HG03064 (cell line): ENCODE results near the gene SPDYE2B.
"Not testable (repeated sequence)": the region's sequence is repeated elsewhere in the genome, so short reads cannot be mapped to it uniquely, and the experiment has no call there.

ENCODE experiments used
- ATAC-seq: cut with Tn5 transposase; IDR thresholded peaks from one replicate; pipeline ENCODE4 v1.9.1; 2021; ENCODE audit warnings: low read depth; ENCODE audit not compliant: unreplicated experiment

The SPDYE2B gene

DNA sequence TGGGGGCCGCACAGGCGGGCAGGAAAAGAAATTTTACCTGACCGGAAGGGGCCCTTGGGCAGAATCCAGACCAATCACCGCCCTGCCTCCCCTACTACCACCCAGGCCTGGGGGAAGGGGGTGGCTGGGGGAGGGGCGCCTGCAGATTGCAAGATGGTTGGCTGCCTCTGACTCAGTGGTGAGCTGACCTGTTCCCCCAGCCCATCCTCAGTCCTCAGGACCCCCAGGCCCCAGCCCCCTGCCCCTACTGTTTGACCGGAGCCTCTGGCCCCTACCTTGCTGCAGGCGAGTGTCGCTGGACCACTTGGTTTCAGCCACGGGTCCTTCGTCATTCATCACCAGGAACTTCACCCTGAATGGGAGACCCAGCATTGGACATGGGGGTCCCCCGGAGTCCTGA, 11.3 kb upstream of the SPDYE2B start:
- ATAC-seq, result not testable (repeated sequence)

DNA sequence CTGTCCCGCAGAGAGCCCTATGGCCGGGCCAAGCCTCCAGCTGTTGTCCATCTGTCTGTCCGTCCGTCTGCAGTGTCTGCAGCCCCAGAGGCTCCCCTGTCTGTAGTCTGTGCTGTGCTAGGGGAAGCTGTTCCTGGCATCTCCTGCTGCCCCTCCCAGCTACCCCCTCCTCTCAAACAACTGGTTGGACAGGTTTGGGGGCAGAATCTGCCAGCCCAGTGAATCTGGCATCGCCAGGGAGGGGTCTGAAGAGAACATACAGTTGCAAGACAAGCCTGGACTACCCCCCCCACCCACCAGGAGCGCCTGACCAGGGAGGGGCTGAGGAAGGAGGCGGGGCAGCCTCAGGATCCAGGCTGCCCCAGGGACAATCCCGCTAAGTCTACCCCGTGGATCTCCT, 7.4 kb upstream of the SPDYE2B start, which contains the start of gene UPK3BL1:
UPK3BL1 (minus strand) TSS at position 101 of the 400 bp plus-strand sequence; CDS start at position 51, 50 bp downstream.
- ATAC-seq, result not testable (repeated sequence)

DNA sequence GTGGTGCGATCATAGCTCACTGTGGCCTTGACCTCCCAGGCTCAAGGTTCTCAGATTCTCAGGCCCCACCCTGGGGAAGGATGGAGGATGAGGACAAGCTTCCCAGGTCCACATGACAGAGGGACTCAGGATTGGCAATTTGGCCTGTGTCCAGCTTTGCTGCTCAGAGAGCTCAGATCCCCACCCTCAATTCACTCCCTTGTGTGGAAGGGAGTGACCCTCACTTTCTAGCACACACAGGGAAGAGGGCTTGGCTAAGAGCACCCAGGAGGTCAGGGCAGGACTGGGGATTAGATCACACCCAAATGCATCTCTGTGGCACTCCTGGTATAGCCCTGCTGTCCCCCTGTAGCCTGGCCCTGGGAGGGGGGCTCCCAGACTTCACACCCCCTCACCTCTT, 6.7 kb upstream of the SPDYE2B start:
- ATAC-seq, result not testable (repeated sequence)

DNA sequence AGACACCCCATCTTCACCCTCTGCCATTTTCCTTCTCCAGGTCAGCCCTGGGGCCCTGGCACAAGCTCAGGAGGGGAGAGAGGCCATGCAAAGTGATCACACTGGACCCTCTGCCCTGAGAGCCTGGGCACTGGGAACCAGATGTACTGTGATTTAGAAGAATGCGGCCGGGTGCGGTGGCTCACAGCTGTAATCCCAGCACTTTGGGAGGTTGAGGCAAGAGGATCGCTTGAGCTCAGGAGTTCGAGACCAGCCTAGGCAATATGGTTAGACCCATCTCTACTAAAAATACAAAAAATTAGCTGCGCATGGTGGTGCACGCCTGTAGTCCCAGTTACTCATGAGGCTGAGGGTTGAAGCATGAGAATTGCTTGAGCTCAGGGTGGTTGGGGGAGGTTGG, 2.3 kb upstream of the SPDYE2B start:
- ATAC-seq, result not testable (repeated sequence)

DNA sequence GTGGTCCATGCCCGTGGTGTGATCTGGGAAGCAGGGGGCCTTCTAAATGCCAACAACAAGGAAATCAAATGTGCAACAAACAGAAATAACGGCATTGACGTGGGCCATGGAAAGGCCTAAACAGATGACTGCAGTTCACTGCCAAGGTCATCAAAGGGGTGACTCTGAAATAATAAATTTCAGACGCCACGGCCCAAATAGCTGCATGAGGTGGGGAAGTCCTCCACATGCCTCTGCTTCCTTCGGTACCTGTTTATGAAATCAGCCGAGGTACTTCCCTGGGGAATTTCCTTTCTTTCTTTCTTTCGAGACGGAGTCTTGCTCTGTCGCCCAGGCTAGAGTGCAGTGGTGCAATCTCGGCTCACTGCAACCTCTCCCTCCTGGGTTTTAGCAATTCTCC, 14.6 kb downstream of the SPDYE2B start:
- not testable (repeated sequence) for ATAC-seq

DNA sequence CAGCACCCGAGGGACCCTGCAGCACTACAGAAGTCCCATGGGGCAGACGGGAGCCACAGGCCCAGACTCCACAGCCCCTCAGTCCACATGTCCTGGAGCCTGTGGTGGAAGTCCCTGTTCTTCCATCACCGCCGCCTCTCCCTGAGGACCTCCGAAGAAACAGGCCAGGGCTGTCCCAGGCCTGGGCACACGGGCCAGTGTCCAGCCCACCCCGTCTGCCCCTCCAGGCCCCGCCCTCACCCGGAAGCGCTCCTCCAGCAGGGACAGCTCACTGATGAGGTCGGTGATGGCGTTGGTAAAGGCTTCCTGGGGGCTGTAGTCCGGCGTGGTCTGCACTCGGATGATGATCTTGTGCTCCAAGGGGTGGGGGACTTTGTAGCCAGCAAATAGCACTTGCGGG, 16.7 kb downstream of the SPDYE2B start:
- not testable (repeated sequence) for ATAC-seq

DNA sequence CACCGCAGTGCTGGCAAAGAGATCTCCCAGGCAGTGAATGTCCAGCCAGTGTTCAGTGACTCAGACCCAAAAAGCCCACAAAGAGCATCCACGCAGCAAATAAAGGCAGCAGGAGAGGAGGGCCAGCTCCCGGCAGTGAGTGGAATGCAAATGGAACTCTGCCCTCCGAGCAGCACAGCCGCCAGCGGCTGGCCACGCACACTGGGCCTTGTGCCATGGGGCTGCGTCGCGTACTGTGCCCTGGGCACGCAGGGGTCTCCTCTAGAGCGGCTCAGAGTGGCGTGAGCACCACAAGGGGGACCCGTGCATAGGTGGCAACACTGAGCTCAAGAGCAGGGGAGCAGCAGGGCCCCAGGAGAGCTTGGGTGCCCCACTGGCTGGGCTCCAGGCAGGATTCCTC, 17.4 kb downstream of the SPDYE2B start:
- ATAC-seq, result not testable (repeated sequence)

DNA sequence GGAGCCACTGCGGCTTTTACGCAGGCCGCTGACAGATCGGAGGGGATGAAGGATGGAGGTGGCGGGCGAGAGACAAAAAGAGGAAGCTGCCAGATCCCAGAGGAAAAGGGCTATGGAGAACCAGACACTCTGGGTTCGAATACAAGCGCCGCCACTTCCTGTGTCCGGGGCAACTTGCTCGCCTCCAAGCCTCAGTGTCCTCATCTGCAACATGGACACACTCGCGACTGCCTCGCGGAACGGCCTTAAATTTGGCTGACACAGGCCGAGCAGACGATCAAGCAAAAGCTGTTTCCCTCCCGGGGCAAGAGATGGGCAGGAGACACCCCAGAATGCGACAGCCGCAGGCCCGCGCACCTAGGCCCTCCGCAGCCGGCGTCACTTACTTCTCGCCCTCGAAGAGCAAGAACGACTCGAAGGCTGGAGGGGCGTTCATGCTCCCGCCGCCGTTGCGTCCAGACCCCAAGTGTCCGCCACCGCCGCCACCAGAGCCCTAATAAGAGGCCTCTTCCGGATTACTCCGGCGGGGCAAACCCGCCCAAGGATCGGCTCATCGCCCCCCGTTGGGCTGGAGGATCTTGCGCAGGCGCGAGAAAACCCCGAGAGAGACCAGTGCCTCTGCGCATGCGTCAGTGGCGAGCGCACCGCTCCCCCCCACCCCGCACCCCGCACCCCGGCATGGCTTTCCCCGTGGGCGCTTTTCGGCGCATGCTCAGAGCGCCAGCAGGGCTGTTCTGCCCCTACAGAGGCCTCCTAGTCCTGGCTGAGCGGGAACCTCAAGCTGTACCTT, 21.2 kb downstream of the SPDYE2B start, which contains the start of gene POLR2J2:
POLR2J2 (minus strand) TSS at position 498 of the 790 bp plus-strand sequence; CDS start at position 436, 62 bp downstream.
- ATAC-seq, result peak; percentile 51

DNA sequence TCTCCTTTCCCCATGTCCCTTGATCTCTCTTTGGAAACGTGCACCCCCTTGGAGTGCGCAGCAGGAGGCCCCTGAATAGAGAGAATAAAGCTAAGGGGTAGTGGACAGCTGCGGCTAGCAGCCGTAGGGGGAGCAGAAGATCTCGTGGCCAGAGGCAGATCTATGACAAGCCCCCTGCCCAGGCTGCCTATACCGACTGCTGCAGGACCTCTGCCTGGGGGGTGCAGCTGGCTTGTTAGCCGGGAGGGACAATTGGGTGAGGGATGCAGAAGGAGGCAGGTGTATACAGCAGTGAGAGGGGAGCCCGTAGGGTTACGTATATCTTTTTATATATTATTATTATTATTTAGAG, 21.8 kb downstream of the SPDYE2B start:
- ATAC-seq, result peak; percentile 21

DNA sequence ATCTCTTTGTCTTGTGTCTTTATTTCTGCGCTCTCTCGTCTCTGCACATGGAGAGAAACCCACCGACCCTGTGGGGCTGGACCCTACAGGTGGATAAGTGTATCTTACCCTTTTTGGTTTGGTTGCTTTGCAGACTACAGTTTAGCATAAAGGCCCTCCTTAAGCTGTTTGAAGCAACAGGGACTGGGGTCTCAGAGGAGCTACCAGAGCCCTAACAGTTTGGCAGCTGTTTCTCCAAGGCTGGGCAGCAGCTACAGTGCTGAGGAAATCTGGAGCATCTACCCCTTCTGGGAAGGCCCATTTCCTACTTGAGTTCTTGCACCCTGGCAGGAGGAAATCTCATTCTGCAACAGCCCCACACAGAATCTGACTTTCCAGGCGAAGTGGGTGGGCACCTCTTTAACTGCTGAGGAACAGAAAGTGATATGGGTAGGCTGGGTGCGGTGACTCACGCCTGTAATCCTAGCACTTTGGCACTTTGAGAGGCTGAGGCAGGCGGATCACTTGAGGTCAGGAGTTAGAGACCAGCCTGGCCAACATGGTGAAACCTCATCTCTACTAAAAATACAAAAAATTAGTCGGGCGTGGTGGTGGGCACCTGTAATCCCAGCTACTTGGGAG, 23.4 kb downstream of the SPDYE2B start:
- not testable (repeated sequence) for ATAC-seq

DNA sequence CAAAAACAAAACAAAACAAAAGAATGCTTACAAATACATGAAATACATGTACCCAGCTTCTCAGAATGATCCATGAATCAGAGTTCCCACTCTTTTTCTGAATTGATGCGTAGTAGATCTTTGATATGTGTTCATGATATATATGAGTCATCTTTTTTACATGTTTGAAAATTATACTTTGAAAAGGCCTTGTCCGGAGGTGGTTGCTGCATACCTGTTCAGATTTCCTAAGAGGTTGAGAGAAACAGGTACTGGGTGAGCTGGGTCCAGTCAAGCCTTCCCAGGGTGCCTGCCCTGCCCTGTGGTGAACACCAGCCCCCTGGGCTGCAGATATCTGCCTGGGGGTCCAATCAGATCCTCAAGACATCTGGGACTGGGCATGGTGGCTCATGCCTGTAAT, 25.4 kb downstream of the SPDYE2B start:
- ATAC-seq, result not testable (repeated sequence)

DNA sequence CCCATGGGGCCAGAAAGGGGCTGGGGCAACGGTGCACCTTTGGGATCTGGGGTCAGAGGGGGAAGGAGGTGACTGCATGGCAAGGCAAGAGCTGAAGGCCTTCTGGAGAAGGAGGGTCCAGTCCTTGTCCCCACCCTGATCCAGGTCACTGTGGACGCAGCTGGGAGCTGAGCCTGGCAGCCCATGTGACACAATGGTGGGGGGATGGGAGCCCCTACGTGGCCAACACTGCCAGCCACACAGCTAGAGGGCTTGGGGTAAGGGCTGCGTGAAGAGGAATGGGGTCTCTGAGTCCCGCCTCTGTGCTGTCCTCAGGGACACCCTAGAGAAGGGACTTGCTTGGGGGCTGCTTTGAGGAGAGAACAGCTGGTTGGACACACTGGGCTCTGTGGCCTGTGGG, 30.7 kb downstream of the SPDYE2B start:
- ATAC-seq, result not testable (repeated sequence)

DNA sequence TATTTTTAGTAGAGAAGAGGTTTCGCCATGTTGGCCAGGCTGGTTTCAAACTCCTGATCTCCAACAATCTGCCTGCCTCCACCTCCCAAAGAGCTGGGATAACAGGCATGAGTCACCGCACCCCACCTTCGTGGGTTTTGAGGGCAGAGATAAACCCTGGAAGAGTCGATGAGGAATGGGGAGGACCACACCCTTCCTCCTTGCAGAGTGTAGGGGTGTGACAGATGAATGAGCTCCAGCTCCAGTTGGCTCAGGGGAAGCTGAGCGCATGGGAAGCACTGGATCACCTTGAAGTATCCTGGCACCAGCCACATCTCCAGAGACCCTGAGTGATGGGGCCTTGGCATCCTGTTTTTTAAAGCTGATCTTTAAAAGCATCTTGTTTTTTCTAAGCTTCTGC, 32.4 kb downstream of the SPDYE2B start:
- not testable (repeated sequence) for ATAC-seq

DNA sequence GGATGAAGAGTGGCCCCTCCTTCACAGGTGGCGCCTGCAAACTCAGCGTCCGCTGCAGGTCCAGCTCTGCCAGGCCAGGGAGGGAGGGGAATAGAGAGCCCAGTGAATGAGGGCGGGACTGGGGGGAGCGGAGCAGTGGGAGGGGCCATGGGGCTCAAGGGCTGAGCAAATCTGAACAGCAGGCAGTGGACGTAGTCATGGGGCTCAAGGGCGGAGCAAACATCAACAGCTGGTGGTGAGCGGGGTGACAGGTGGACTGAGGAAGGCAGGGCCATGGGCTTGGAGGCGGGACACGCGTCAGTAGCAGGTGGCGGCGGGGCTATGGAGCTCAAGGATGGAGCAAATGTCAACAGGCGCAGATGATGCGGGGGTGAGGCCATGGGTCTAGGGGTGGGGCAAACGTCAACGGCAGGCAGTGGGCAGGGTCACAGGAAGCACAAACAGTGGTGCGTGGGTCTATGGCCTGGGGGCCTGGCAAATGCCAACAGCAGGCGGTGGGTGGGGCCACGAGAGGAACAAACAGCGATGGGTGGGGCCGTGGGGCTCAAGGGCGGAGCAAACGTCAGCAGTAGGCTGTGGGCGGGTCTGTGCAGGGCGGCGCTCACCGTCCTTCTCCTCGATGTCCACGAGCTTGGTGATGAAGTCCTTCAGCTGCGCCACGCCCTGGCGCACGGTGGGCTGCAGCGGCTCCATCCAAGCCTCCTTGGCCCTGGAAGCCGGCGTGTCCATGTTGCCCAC, 38.3 kb downstream of the SPDYE2B start:
- ATAC-seq, result peak; percentile 70

DNA sequence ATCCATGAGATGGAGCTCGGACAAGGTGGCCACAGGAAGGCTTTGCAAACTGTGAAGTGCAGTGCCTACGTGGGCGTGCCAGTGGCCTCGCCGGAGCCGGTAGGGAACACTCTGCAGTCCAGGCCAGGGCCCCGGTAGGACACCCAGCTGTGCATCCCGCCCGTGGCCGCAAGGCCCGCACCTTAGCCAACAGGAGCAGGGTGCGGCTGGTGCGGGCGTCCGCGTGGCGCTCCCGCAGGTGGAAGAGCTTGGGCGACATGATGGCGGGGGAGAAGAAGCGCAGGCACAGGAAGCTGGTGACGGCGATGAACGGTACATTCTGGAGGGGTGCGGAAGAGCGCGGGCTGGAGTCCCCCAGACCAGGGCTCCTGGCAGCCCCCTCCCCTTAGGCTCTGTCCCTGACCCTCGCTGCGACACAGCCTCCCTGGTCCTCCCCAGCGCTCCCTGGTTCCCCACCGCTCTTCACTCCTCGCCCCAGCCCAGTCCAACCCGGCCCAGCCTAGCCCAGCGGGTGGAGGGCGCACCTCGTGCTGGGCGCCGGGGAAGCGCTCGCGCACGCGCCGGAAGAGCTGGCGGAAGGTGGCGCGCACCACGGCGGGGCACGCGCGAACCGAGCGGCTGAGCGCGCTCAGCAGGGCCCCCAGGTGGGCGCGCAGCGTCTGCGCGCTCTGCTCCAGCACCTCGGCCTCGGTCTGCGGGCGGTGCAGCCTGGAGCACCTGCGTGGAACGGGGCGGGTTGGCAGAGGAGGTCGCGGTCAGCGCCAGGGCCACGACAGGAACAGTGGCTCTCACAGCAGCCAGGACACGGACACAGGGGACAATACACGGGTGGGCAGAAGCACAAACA, 39.5 kb downstream of the SPDYE2B start:
- ATAC-seq, result peak; percentile 56

DNA sequence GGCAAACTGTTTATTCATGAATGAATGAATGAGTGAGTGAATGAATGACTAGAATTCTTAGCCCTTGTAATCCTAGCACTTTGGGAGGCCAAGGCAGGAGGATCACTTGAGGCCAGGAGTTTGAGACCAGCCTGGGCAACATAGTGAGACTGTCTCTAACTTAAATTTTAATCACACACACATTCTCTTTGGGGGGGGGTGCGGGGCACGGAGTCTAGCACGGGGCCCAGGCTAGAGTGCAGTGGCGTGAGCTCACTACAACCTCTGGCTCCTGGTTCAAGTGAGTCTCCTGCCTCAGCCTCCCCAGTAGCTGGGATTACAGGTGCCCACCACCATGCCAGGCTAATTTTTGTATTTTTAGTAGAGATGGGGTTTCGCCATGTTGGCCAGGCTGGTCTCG, 40.5 kb downstream of the SPDYE2B start:
- not testable (repeated sequence) for ATAC-seq

DNA sequence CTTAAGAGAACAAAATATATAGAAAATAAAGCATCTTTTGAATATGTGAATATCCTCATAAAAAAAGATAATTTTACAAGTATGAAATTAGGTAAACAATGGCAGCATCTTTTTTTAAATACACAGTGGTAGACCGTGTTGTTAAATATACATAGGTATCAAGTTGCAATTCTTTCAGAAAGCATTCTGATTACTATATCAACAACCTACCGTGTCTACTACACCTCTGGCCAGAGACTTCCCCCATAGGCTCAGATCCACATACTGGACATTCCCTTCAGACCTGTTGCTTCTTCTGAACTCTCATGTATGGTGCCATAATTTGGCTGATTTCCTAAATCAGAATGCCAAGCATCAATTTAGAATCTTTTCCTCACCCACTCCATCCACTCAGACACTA, 43.9 kb downstream of the SPDYE2B start:
- ATAC-seq, result not testable (repeated sequence)

DNA sequence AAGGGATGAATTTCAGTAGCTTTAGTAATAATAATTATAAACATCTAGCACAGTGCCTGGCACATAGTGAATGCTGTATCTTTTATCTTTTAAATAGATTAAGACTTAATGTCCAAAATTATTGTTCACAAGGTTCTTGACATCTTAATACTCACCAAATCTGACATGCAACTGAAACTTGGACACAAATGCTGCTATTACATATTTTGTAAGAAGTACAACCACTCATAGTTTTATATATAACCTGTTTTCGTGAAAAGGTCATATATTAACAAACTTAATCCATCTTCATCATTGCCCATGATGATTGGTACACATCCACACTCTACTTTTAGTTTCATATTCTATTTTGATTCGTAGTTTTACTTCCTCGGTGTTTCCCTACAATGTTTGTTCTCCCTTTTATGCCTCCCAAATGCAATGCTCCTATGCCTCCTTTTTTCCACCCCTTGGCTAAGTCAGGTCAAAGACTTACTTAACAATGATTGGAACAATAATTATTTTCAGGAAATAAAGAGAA, 45.0 kb downstream of the SPDYE2B start:
- not testable (repeated sequence) for ATAC-seq

DNA sequence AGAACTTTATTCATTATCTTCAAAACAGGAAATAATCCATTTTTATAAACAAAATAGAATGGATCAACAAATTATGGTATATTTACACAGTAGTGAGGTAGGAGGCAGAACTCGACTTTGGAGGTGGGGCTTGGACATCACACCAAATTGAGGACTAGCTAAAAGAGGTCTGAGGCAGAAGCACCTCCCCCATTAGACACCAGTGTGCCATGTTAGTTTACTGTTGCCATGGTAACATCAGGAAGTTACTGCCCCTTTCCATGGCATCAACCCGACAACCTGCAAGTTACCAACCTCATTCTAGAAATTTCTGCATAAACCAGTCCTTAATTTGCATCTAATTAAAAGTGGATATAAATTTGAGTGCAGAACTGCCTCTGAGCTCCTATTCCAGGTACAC, 45.9 kb downstream of the SPDYE2B start:
- not testable (repeated sequence) for ATAC-seq
